GM21526 (cell line): ENCODE measurements around the gene KCNE3.
"Not testable (repeated sequence)": the region's sequence is repeated elsewhere in the genome, so short reads cannot be mapped to it uniquely, and the experiment has no call there.

ENCODE experiments used
- ATAC-seq: cut with Tn5 transposase; IDR thresholded peaks from one replicate; pipeline ENCODE4 v1.9.1; 2021; ENCODE audit warnings: moderate library complexity; ENCODE audit not compliant: unreplicated experiment, low FRiP score

Gene KCNE3

DNA sequence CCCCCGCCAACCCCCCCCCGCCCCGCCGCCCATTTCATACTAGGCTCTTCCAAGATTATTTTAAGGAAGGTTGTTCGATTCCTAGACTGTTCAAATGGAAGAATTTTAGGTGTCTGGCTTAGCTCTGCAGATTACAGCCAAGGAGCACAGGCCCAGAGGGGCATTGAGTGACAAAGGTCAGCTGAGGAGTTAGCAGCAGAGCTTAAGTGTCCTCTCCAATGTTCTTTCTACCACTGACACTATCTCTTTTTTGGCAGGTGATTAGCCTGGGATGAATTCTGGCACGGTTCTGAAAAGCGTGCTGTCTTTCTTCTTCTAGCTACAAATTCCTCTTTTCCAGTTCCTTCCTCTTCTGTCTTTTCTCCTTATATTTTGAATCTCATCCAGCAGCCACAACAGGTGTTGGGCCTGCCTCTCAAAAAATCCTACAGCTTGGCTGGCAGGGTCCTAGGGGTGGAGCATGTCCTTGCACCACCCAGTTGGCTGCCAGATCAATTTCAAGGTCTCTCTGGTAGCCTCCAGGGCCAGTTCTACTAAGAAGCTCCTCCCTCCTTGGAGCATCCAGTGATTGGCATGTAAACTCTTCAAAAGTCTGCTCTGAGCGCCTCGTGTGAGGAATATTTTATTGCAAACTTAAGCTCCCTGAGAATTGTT, 23.0 kb downstream of the KCNE3 start:
- ATAC-seq, result no peak

DNA sequence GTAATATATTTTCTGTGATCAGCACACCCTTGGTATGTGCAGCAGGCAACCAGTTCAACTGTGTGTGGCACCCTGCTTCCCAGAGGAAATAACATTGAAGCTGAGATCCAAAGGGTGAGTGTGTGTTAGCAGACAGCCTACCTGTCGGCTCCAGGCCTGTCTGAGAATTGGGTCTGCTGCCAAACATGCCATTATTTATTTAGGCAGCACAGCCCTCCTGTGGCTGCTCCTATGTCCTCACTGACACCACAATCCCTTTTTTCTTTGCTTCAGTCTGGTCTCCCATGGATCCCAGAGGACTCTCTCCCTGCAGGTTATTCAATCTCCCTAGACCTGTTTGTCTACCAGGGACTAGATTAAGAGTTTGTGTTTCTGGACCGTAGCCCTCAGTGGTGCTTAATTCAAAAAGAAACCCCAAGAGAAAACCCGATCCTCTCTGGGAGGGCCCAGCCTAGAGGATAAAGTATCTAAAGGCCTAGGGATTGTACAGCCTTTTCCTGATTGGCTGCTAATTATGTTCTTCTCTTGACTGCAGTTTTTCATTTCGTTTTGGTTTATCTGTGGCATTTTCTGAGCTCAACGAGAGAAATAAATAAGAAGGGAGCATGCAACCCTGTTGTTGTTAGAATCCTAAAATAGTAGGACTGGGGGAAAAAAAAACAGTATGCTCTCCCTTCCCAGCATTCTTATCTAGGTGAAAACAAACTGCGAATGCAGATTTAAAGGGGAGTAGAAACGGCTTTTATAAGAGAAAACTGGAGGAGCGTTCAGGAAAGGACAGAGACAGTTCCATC, 24.1 kb downstream of the KCNE3 start:
- ATAC-seq, result no peak

DNA sequence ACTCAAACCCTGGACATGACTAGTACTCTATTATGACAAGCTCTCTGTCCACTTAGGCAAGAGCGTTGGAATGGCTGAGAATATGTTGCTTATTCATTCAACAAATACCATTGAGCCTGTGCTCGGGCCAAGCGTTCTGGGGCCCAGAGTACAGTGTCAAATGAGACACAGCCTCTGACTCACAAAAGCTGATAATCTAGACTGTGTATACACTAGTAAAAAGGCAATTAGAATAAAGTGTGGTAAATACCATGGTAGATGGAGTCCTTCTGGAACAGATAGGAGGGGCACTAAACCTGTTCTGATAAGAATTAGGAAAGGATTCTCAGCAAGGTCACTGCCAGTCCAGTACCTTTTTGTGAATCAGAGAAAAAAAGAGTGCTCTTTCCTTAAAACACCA, 24.7 kb downstream of the KCNE3 start:
- ATAC-seq, result no peak

DNA sequence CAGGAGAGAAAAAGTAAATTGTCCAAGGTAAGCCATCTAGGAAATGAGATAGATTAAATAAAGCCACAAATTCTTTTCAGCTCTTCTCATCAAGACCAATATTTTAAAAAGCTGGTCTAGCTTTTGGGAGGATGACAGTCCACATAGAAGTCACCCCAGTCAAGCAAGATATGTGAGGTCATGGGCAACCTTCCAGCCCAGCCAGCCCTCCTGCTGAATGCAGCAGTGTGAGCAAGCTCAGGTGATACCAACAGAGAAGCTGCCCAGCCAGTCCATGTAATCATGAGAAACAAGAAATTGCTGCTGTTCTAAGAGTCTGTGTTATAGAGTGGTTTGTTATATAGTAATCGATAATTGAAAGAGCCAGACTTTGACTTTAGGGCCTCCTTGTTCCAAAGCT, 28.7 kb downstream of the KCNE3 start:
- ATAC-seq, result no peak

DNA sequence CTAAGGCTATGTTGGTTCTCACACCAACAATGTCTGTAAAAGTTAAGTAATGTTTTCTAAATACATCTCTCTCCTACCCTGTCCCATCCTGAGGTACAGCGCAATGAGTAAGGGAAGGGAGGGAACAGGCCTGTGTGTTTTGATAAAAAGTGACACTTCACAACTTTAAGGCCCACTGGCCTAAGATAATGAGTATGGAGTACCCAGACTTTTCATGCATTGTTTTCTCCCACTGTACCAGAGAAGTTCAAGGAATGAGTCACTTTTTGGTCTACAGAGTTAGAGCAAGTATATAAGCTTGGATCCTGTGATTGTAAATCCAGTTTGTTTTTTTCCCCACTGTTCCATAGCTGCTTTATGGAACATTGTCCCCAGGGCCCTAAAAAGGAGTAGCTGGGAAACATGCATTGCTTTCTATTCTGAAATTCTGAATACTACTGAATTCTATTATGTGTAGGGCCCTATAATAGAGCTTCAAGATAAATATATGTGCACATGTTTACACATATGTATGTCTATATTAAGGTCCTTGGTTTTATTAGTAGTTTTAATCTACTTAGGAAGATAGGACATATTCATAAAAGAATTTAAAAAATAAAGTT, 29.8 kb downstream of the KCNE3 start:
- no peak for ATAC-seq

DNA sequence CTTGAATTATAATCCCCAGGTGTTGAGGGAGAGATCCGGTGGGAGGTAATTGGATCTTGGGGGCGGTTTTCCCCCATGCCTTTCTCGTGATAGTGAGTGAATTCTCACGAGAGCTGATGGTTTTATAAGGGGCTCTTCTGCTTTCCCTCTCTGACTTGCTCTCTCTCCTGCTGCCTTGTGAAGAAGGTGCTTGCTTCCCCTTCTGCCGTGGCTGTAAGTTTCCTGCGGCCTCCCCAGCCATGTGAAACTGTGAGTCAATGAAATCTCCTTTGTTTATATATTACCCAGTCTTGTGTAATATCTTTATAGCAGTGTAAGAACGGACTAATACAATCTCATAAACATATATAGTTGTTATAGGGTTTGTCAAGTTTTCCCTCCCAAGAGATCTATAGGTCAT, 32.8 kb downstream of the KCNE3 start:
- no peak for ATAC-seq

DNA sequence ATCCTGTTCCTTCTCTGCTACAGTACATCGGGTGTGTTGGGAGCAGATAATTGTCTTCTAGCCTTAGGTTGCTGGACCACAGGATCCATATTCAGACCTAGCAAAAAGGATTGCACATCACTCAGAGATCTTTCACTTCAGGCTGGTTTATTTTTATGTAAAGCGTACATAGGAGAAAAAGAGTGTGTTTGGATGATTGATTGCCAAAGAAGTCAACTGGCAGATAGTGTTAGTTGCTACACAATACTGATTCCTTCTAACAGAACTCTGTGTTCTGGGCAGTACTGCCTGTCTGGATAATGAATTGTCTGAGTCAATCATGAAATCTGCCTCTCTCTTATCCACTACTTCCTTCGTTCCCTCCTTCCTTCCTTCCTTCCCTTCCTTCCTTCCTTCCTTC, 38.1 kb downstream of the KCNE3 start:
- ATAC-seq, result no peak

DNA sequence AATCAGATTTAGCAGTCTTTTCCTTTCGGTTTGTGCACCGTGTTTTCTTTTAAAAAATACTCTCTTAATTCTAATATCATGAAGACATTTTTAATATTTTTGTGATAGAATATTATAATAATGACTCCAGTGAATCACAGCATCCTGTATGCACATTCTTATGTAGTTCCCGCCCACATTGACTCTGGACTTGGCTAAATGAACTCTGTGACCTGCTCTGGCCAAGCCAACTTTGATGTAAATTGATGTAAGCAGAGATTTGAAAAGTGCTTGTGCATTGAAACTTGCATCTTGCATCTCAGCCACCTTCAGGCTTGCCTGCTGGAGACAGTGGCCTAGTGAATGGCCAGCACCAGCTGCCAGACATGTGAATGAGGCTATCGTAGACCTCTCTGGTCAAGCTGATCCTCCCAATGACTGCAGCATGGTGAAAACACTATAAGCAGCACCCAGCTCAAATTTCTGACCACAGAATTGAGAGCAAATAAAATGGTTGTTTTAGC, 39.9 kb downstream of the KCNE3 start:
- no peak for ATAC-seq

DNA sequence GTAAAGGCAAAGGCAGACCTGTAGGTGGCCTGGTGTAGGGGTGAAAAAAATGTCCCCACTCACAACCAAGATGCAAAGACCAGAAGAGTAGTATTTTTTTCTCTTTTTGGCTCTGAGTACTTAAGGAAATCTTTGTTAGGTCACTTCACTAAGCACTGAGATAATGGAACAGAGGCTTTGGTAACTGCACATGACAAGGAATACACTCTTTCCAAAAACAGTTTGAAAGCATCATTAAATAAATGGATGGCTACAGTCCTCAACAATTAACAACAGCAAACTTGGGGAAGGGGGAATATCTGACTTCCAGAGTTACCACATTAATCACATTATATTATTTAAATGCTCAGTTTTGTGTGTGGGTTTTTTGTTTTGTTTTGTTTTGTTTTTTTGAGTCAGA, 42.2 kb downstream of the KCNE3 start:
- ATAC-seq, result no peak

DNA sequence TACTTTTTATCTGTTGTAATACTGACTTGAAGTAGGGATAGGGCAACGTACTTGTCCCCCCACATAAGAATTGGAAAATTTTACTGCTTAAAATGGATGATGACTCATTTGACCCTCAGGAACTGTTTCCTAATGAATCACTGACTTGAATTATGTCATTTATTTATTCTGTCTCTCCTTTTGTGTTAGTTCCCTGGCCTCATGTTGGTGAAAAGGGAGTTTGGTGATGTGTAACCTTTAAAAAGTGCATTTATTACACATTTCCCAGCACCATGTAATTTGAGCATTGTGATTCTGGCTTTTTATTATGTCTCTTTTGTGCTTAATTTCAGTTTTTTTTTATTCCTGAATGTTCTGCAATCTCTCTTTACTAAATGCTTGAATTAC, 48.8 kb downstream of the KCNE3 start:
- no peak for ATAC-seq

DNA sequence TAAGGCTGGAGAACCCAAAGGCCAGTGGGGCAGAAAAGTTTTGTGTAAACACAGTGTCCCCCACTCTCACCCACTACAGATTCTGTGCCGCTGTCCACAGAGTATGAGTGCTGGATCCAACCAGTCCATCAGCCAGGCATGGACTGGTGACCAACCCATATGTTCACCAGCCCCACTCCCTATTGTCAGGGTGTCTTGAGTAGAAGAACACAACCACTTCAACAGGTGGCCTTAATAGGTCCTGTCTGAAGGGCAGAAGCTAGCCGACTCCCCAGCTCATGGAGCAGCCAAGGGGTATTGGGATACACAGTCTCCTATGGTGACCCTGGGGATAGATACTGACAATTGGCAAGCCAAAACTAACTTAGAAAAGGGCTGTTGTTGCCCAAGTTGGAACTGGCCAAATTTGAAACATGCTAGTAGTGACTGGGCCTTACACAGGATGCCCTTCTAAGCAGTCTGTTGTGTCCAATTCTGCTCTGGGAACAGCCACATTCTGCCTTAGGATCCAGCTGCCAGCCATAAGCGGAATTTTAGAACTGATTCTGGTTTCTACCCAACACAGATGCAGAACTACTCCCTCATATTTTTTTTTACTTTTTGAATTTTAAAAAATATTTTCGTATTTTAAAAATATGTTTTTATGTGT, 49.4 kb downstream of the KCNE3 start:
- no peak for ATAC-seq

DNA sequence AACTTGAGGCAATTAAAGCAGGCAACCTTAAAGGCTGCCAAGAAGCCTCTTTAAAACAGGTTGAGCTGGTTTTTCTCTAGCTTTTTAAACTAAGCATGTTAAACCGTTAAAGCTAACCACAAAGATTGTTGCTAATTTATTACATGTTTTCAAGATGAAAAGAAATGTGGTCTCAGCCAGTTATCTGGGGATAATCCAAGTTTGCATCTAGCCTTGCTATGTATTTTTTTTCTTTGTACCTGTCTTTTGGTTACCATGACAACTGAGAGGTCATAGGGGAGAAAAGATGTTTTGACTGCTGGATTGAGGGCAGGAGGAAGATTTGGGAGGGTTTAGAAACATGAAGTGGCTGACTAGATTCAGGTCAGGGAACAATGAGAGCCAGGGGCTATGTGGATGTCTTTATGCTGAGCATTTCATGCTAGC, 50.0 kb downstream of the KCNE3 start:
- no peak for ATAC-seq

DNA sequence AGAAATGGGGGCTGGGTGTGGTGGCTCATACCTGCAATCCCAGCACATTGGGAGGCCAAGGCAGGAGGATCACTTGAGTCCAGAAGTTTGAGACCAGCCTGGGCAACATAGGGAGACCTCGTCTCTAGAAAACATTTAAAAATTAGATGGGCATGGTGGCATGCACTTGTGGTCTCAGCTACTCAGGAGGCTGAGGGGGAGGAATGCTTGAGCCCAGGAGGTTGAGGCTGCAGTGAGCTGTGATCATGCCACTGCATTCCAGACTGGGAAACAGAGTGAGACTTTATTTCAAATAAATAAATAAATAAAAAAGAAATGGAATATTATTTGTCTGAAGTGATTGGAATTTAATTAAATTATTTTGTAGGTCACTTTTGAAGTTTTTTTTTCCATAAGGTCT, 50.4 kb downstream of the KCNE3 start:
- not testable (repeated sequence) for ATAC-seq

DNA sequence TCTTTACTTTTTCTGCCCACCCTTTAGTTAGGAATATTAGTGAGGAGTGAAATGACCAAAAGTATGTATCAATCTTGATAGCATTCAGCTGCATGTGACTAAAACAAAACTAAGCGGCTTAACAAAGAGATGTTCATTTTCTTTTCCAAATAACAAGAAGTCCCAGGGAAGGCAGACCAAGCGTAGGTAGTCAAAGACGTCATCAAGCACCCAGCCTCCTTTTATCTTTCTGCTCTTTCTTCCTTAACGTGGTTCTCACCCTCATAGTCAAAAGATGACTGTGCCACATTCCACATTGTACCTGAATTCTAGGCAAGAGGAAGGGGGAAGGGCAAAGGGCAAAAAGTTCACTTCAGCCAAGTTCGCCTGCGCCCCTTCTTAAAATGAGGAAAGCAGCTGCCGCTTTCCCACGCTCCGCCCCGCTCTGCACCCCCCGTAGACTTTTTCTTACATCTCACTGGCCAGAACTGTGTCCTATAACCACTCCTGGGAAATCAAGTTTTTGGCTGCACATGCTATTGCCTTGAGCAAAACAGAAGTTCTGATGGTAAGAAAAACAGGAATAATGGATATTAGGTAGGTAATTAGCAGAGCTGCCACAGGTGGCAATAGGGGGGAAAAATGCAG, 54.5 kb downstream of the KCNE3 start:
- ATAC-seq, result no peak

DNA sequence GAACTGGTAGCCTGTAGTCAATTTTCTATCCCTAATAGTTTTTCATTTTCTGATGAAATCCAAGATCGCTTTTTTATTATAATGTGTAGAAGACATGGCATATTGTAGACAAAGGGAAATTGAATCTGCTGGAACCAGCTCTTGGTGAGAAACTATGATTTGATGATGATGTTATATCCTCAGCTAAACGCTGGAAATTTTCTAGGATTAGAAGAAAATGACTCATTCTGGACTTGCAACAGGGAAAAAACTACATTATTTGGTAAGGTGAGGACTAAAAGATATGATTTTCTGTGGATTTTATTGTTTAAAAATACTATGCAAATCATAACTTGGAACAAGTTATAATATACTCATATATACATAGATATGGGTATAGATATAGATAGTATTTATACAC, 55.0 kb downstream of the KCNE3 start:
- ATAC-seq, result no peak

DNA sequence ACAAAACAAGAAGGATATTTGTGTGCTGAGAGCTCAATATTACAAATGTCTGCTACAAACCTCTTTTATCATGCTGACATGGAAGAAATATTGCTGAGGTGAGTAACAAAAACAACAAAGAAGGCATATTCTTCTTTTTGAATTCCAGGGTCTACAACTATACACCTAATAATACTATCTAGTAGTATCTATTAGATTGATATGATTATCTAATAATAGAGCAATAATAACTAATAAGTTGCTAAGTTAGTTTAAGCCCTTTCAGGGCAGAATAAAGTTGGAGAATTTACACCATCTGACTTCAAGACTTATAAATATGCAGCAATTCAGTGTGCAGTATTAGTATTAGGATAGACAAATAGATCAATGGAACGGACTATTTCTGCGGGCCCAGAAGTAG, 57.7 kb downstream of the KCNE3 start:
- no peak for ATAC-seq
